Mesothelial cell of epicardium (in vitro differentiated cells): Measurements from ENCODE around the gene SF3B3. TPM values are rescaled to one million over a fixed set of nuclear protein-coding genes. Genes with fewer than 3 reads are reported as not detected.

Experiments
- DNase-seq, 2 experiments: peaks; one replicate each; pipeline ENCODE4 v3.0.0; 2021; ENCODE audit warnings: low spot score in 2 of 2; ENCODE audit not compliant: unreplicated experiment in 2 of 2
- H3K27ac Mint-ChIP-seq: 2 replicates; pipeline ENCODE4 v1.8.0; 2021; ENCODE audit warnings: mixed read lengths
- H3K27me3 Mint-ChIP-seq: 2 replicates; pipeline ENCODE4 v1.8.0; 2021; ENCODE audit warnings: low read depth, mixed read lengths
- H3K36me3 Mint-ChIP-seq: 2 replicates; pipeline ENCODE4 v1.8.0; 2021; ENCODE audit warnings: mixed read lengths
- H3K4me1 Mint-ChIP-seq: 2 replicates; pipeline ENCODE4 v1.8.0; 2021; ENCODE audit warnings: mixed read lengths
- H3K4me3 Mint-ChIP-seq: 2 replicates; pipeline ENCODE4 v1.8.0; 2021; ENCODE audit warnings: mild to moderate bottlenecking, moderate library complexity, mixed read lengths
- H3K9me3 Mint-ChIP-seq: 2 replicates; pipeline ENCODE4 v1.8.0; 2021; ENCODE audit warnings: mixed read lengths
- CTCF ChIP-seq: fragments of 200-600 bp; sonication (generic); IDR thresholded peaks from one replicate; pipeline ENCODE4 v1.5.0; 2021; ENCODE audit warnings: antibody characterized with exemption; ENCODE audit not compliant: unreplicated experiment
- total RNA-seq: library from RNA; stranded (reverse); gene quantifications from 3 replicates; pipeline ENCODE4 v1.2.1, GENCODE V29; 2021

SF3B3 gene
- total RNA-seq, 1 donor from 2014 or later: 351 TPM

GRCh38 chr16:70478912-70479341 lies 44.7 kb upstream of the SF3B3 start:
- no peak for DNase-seq

GRCh38 chr16:70480127-70481105 lies 43.2 kb upstream of the SF3B3 start:
- H3K27ac Mint-ChIP-seq: no peak overlapping the region
- no peak for TF ChIP-seq CTCF
- H3K9me3 Mint-ChIP-seq: no peaks in the 10 kb centered on the region
- peaks cover 6% of the 10 kb centered on the region for H3K4me1 Mint-ChIP-seq
- peaks cover 11% of the 10 kb centered on the region for H3K36me3 Mint-ChIP-seq
- no peak for DNase-seq
- no peak overlapping the region for H3K4me3 Mint-ChIP-seq
- no peaks in the 10 kb centered on the region for H3K27me3 Mint-ChIP-seq

More at GRCh38 chr16:70478912-70479341, 44.7 kb upstream of the SF3B3 start:
- Mint-ChIP-seq H3K9me3 (no peaks in the 10 kb centered on the region), H3K4me1 (peaks cover 6% of the 10 kb centered on the region), H3K27ac (no peak overlapping the region), H3K27me3 (no peaks in the 10 kb centered on the region), H3K4me3 (no peak overlapping the region), H3K36me3 (peaks cover 7% of the 10 kb centered on the region)
- no peak for TF ChIP-seq CTCF

- no peak overlapping the region for H3K4me3 Mint-ChIP-seq
- peaks cover 18% of the 10 kb centered on the region for H3K36me3 Mint-ChIP-seq
- TF ChIP-seq CTCF: no peak
- no peaks in the 10 kb centered on the region for H3K9me3 Mint-ChIP-seq
- no peak for DNase-seq
- no peak overlapping the region for H3K27ac Mint-ChIP-seq
- H3K27me3 Mint-ChIP-seq: no peaks in the 10 kb centered on the region
- H3K4me1 Mint-ChIP-seq: peaks cover 2% of the 10 kb centered on the region
Measured at GRCh38 chr16:70481929-70482536, 41.6 kb upstream of the SF3B3 start.

- no peak for TF ChIP-seq CTCF
- H3K27me3 Mint-ChIP-seq: no peaks in the 10 kb centered on the region
- H3K36me3 Mint-ChIP-seq: peaks cover 18% of the 10 kb centered on the region
- H3K9me3 Mint-ChIP-seq: no peaks in the 10 kb centered on the region
- no peak overlapping the region for H3K4me3 Mint-ChIP-seq
- H3K27ac Mint-ChIP-seq: no peak overlapping the region
- no peak for DNase-seq
- H3K4me1 Mint-ChIP-seq: no peaks in the 10 kb centered on the region
Measured at GRCh38 chr16:70482624-70483023, 41.0 kb upstream of the SF3B3 start.

- DNase-seq: no peak
- H3K36me3 Mint-ChIP-seq: peaks cover 18% of the 10 kb centered on the region
- no peak overlapping the region for H3K4me3 Mint-ChIP-seq
- H3K27me3 Mint-ChIP-seq: no peaks in the 10 kb centered on the region
- H3K4me1 Mint-ChIP-seq: no peaks in the 10 kb centered on the region
- no peak for TF ChIP-seq CTCF
- H3K27ac Mint-ChIP-seq: no peak overlapping the region
- no peaks in the 10 kb centered on the region for H3K9me3 Mint-ChIP-seq
Measured at GRCh38 chr16:70483426-70483825, 40.2 kb upstream of the SF3B3 start.
